Loucy (cell line): ENCODE measurements around the gene SLC9A4.

Experiments used
- CTCF ChIP-seq: fragments of 200-600 bp; sonication (generic); conservative IDR thresholded peaks from 2 replicates; pipeline ENCODE4 v1.5.1; 2014; ENCODE audit warnings: mild to moderate bottlenecking, antibody characterized with exemption, low read length
- EZH2phosphoT487 ChIP-seq: fragments of 200-600 bp; IDR thresholded peaks from 2 replicates; pipeline ENCODE4 v1.6.1; 2018; ENCODE audit warnings: antibody characterized with exemption, mild to moderate bottlenecking, moderate library complexity, borderline replicate concordance

DNA sequence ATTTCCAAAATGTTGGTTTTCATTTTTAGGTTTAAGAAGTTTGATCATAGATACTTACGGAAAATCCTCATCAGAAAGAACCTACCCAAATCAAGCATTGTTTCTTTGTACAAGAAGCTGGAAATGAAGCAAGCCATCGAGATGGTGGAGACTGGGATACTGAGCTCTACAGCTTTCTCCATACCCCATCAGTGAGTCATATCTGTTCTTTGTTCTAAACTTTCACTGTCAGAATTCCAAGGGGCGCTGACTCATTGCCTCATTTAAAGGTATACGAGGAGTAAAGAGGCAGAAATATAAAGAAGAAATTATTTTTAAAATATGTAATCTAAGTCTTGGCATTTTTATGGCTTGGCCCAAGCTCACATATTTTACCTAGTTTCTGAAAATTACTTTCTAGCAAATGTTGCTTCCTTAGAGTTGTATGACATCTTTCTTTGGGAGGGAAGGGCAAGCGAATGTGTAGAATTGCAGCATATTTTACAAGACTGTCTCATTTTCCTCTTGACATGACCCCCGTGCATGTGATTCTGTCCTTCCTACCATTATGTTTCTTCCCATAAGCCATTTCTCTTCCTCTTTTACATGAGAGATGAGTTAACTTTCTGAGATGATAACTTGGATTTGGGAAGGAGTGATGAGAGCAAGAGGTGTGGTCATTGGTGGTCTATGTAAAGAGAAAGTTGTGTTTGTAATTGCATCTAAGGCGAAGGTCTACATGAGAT, 41.2 kb downstream of the SLC9A4 start:
- TF ChIP-seq CTCF (no peak), EZH2phosphoT487 (no peak)
